GM12878 (cell line): Measurements from ENCODE around the gene PSMB9. TPM values are rescaled to one million over a fixed set of nuclear protein-coding genes. Genes with fewer than 3 reads are reported as not detected.
A peak's percentile ranks its signal among the peaks of the same experiment; 100 is the strongest.

Experiments
- ATAC-seq: fragments of 200-7000 bp; cut with Tn5 transposase; 3 replicates; pipeline ENCODE4 v1.9.1; 2020; ENCODE audit warnings: mild to moderate bottlenecking, moderate library complexity
- BruUV-seq: library from RNA; stranded (reverse); fragments of 400-500 nt; replicated peaks from 2 replicates; lab custom pipeline; 2021; lab: Mats Ljungman, UMichigan
- CTCF ChIA-PET: fragments of 300-600 bp; sonication (Branson Sonifier 250); formaldehyde crosslinking; extraction: SDS; loops from one replicate; lab custom pipeline; 2021; ENCODE audit warnings: inconsistent platforms; lab: Yijun Ruan, JAX
- POLR2A ChIA-PET: fragments of 350-600 bp; formaldehyde crosslinking; extraction: SDS; loops from one replicate; lab custom pipeline; 2021; ENCODE audit warnings: inconsistent platforms; lab: Charles Lee
- RAD21 ChIA-PET: fragments of 300-600 bp; sonication (Branson Sonifier 250); formaldehyde crosslinking; loops from one replicate; lab custom pipeline; 2023; ENCODE audit warnings: antibody characterized with exemption; ENCODE audit not compliant: unreplicated experiment; lab: Charles Lee
- SMC1A ChIA-PET: fragments of 300-600 bp; sonication (Branson Sonifier 250); formaldehyde crosslinking; loops from one replicate; lab custom pipeline; 2023; ENCODE audit not compliant: unreplicated experiment, uncharacterized antibody; lab: Charles Lee
- DNase-seq: peaks from one replicate; pipeline ENCODE4 v3.0.0-alpha.2; 2011; ENCODE audit warnings: low read depth, low spot score
- FAIRE-seq: peaks from 3 replicates; lab custom pipeline; 2011; peaks lifted over from hg19 to GRCh38; lab: Jason Lieb, UNC
- H2AFZ ChIP-seq: 2 replicates; pipeline ENCODE4 v1.6.0; 2011; ENCODE audit warnings: low read depth, low read length, control low read depth; ENCODE audit not compliant: control insufficient read depth
- H3K27ac ChIP-seq: 2 replicates; pipeline ENCODE4 v1.5.1; 2011; ENCODE audit warnings: control low read depth; ENCODE audit not compliant: control insufficient read depth, insufficient read depth
- H3K27me3 ChIP-seq, 2 experiments: replicated peaks in 1 of 2; 2 replicates each; pipeline versions ENCODE4 v1.6.0 to v1.6.1; 2011; ENCODE audit warnings: low read length in 1 of 2; ENCODE audit not compliant: control insufficient read depth in 2 of 2, insufficient read depth in 2 of 2
- H3K36me3 ChIP-seq, 2 experiments: 2 replicates each; pipeline ENCODE4 v1.5.1; 2011; ENCODE audit warnings: low read length in 1 of 2; ENCODE audit not compliant: control insufficient read depth in 2 of 2, insufficient read depth in 2 of 2
- H3K4me1 ChIP-seq: 2 replicates; pipeline ENCODE4 v1.6.1; 2011; ENCODE audit warnings: mild to moderate bottlenecking, low read length, moderate library complexity, mixed read lengths; ENCODE audit not compliant: control insufficient read depth, insufficient read depth
- H3K4me2 ChIP-seq: 2 replicates; pipeline ENCODE4 v1.6.0; 2011; ENCODE audit warnings: control low read depth; ENCODE audit not compliant: control insufficient read depth, insufficient read depth
- H3K4me3 ChIP-seq: fragments of 200-600 bp; sonication (generic); 2 replicates; pipeline ENCODE4 v1.5.1; 2016
- H3K79me2 ChIP-seq: 2 replicates; pipeline ENCODE4 v1.6.0; 2011; ENCODE audit warnings: low read length; ENCODE audit not compliant: control insufficient read depth, insufficient read depth
- H3K9ac ChIP-seq: 2 replicates; pipeline ENCODE4 v1.8.0; 2011; ENCODE audit warnings: low read length, control low read depth, mixed read lengths; ENCODE audit not compliant: control insufficient read depth, insufficient read depth
- H3K9me3 ChIP-seq: replicated peaks from 3 replicates; pipeline ENCODE4 v1.5.1; 2011; ENCODE audit warnings: mild to moderate bottlenecking, low read length; ENCODE audit not compliant: control insufficient read depth, insufficient read depth
- H4K20me1 ChIP-seq: 2 replicates; pipeline ENCODE4 v1.6.0; 2011; ENCODE audit not compliant: control insufficient read depth, insufficient read depth
- IRF4 ChIP-seq: IDR thresholded peaks from 2 replicates; pipeline ENCODE4 v1.6.1; 2011; ENCODE audit warnings: low read depth, low read length
- MXI1 ChIP-seq: fragments of 150-350 bp; IDR thresholded peaks from 2 replicates; pipeline ENCODE4 v1.6.1; 2011; ENCODE audit warnings: low read depth, mild to moderate bottlenecking, inconsistent platforms, low read length, improper control_type of control experiment
- POU2F2 ChIP-seq: IDR thresholded peaks from 3 replicates; pipeline ENCODE4 v1.6.1; 2011; ENCODE audit warnings: low read depth, mild to moderate bottlenecking, low read length, borderline replicate concordance
- SMARCA5 ChIP-seq: fragments of 450-650 bp; IDR thresholded peaks from 2 replicates; pipeline ENCODE4 v1.6.1; 2017; ENCODE audit warnings: mild to moderate bottlenecking
- SPI1 ChIP-seq: IDR thresholded peaks from 2 replicates; pipeline ENCODE4 v1.6.1; 2011; ENCODE audit warnings: low read depth, mild to moderate bottlenecking, low read length, moderate library complexity, borderline replicate concordance; ENCODE audit not compliant: insufficient read depth
- WGBS: methylation state at CpG from one replicate; pipeline ENCODE4 v1.1.6; 2016; ENCODE audit warnings: low lambda C conversion rate; ENCODE audit not compliant: insufficient replicate concordance, insufficient coverage; ENCODE audit errors: missing lambda C conversion rate; 5-methylcytosine and 5-hydroxymethylcytosine counted together
- in situ Hi-C: fragments of 300-500 bp; cut with MboI; formaldehyde crosslinking; loops from 9 replicates; pipeline ENCODE4 v1.14.3; 2018; ENCODE audit warnings: mixed read lengths
- intact Hi-C: fragments of 100-400 bp; cut with micrococcal nuclease; formaldehyde crosslinking; loops from one replicate; pipeline ENCODE4 v1.14.2; 2022; ENCODE audit not compliant: unreplicated experiment
- polyA plus RNA-seq, 11 experiments: library from polyadenylated mRNA; depleted of rRNA in 4 of 11; unstranded in 6 of 11; stranded (reverse) in 5 of 11; fragments of >200 nt; fragmentation: Nextera tagmentation in 4 of 11; fragmentation: Illumina TruSeq in 1 of 11; extraction: Ambion mirVana in 4 of 11; extraction: Trizol in 1 of 11; gene quantifications; 1 replicate in 1 of 11; 2 replicates in 10 of 11; pipeline versions ENCODE4 v1.2.1 to v1.2.3, GENCODE V29; 2011 to 2016; ENCODE audit warnings: inconsistent platforms in 2 of 11, missing spikeins in 2 of 11, low read depth in 1 of 11
- total RNA-seq, 4 experiments: library from RNA; depleted of rRNA in 3 of 4; stranded (reverse); fragments of >200 nt in 3 of 4; fragmentation: Illumina TruSeq in 1 of 4; extraction: Trizol in 1 of 4; gene quantifications; 2 replicates each; pipeline versions ENCODE4 v1.2.1 to v1.2.3, GENCODE V29; 2013 to 2021
- TF ChIP-seq, protein P1 (sequence below): IDR thresholded peaks from 2 replicates; pipeline ENCODE4 v1.6.1; 2011; ENCODE audit warnings: borderline replicate concordance, low read depth, mild to moderate bottlenecking, moderate library complexity, low read length; ENCODE audit not compliant: insufficient read depth, poor library complexity, severe bottlenecking
- TF ChIP-seq, protein P2 (sequence below): fragments of 450-650 bp; IDR thresholded peaks from 2 replicates; pipeline ENCODE4 v1.6.1; 2016; ENCODE audit warnings: mild to moderate bottlenecking

Gene PSMB9
- total and polyA plus RNA-seq, 10 of the 15 experiments (the other 5 are each of a cell fraction or from before 2014, with no cell fraction given), result 167 to 517 (median 275) TPM

DNA sequence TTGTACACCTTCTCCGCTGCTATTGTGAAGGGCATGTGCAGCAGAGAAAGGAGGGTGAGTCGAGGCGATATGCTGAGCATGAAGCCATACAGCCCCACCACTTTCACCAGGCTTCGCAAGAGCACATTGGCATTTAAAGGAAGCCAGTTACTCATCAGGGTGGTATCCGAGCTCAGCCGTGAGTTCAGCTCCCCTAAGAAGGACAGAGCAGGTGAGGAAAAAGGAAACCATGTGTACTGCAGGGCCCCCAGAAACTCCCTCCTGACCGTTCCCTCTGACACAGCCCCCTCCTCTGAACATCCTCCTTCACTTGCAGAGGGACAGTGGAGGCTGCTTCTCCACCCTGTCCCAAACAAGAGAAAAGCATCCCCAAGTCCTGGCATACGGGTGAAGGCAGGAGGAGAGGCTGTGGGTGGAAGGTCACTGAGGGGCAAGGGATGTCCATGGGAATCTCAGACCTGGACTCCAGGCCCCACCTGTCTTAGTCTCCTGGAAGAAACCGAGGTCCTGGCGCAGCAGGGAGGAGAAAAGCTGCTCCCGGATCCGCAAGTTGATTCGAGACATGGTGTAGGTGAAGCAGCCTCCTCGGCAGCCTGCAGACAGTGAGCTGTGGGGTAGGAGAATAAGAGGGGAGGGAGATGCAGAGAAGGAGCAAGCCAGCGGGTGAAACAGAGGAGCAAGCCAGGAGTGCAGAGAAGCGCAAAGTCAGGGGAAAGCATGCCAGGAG, 18.7 kb upstream of the PSMB9 start (continued):
- TF ChIP-seq POU2F2, result no peak
- TF ChIP-seq, protein P1, sequence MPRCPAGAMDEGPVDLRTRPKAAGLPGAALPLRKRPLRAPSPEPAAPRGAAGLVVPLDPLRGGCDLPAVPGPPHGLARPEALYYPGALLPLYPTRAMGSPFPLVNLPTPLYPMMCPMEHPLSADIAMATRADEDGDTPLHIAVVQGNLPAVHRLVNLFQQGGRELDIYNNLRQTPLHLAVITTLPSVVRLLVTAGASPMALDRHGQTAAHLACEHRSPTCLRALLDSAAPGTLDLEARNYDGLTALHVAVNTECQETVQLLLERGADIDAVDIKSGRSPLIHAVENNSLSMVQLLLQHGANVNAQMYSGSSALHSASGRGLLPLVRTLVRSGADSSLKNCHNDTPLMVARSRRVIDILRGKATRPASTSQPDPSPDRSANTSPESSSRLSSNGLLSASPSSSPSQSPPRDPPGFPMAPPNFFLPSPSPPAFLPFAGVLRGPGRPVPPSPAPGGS, result no peak

DNA sequence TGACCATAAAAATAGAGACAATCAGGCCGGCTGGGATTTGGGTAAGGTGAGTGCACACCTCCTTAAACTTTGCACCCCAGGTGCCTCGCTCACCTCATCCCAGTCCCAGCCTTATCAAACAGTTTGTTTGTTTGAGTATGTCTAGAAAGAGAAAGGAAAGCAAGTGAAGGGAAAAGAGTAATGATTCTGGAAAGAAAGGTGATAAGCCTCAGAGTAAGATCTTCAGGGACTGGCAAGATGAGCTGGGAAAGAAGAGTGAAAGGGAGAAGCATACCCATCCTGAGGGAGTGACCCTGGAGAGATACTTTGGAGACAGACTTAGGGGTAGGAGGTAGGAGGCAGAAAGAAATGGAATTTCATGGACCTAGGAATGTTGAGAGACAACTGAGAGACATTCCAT, 17.1 kb upstream of the PSMB9 start:
- Histone ChIP-seq H3K4me3 (peak overlapping the region; percentile 95), H3K27me3 (no peaks in the 10 kb centered on the region), H3K4me2 (peak overlapping the region; percentile 72), H2AFZ (no peak overlapping the region), H3K36me3 (peaks cover 7 to 52% of the 10 kb centered on the region in 2 experiments), H3K27ac (peak overlapping the region; percentile 35; the same call in 1 of the 2 replicates), H3K9ac (peak overlapping the region; percentile 87), H3K4me1 (peaks cover 52% of the 10 kb centered on the region), H3K79me2 (peaks cover 41% of the 10 kb centered on the region), H4K20me1 (no peaks in the 10 kb centered on the region), H3K9me3 (no peaks in the 10 kb centered on the region; the same call in 2 of the 3 replicates)
- WGBS, result 47% methylated on average over 2 of the region's 2 CpGs
- in situ Hi-C loops (no loop called here), intact Hi-C loops (no loop called here)
- POLR2A ChIA-PET, result interaction anchor here (1.8 to 10.5 kb wide), 2 partner anchors 9 to 20 kb away, joined by 7 to 357 read pairs; partner anchors contain the start of genes PSMB9 and TAP1
- RAD21 ChIA-PET, result interaction anchor here (1.9 to 10.5 kb wide), 4 partner anchors 20 to 136 kb away, joined by 7 to 269 read pairs (median 12); partner anchors contain the start of genes PSMB9 and TAP1
- CTCF ChIA-PET, result interaction anchor here (1.6 to 10.7 kb wide), 7 partner anchors 20 to 148 kb away, joined by 4 to 311 read pairs (median 25); partner anchors contain the start of genes HLA-DMA, PSMB9 and TAP1
- DNase-seq (no peak), ATAC-seq (no peak), FAIRE-seq (no peak)
- TF ChIP-seq SMARCA5 (no peak), MXI1 (no peak), SPI1 (no peak), IRF4 (no peak)
- TF ChIP-seq, protein P2, sequence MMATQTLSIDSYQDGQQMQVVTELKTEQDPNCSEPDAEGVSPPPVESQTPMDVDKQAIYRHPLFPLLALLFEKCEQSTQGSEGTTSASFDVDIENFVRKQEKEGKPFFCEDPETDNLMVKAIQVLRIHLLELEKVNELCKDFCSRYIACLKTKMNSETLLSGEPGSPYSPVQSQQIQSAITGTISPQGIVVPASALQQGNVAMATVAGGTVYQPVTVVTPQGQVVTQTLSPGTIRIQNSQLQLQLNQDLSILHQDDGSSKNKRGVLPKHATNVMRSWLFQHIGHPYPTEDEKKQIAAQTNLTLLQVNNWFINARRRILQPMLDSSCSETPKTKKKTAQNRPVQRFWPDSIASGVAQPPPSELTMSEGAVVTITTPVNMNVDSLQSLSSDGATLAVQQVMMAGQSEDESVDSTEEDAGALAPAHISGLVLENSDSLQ, result no peak
- SMC1A ChIA-PET, result interaction anchor here (1.4 to 6.8 kb wide), 4 partner anchors 13 to 32 kb away, joined by 3 to 226 read pairs (median 72); partner anchors contain the start of genes PSMB9 and TAP1
- BruUV-seq, result TSS peak; percentile 3
